ENCODE data around the gene PTPRM.

The PTPRM gene

DNA sequence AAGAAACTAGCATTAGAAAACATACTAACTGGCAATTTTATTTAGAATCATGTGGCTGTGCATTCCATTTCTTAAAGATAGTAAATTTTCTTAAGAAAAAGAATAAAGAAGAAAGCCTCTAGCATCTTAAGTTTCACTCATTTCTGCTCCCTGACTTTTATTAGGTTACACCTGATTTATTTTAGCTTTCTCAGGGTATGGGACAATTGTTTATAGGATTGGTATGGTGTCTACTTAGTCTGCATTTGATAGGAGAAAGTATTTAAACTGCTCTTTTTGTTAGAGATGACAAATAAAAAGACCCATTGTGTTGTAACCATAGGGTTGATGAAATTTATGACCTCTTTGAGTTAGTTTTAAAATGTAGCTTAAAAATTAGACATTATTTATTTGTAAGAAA is 115.2 kb downstream of the PTPRM start:
- TF ChIP-seq, protein P1, sequence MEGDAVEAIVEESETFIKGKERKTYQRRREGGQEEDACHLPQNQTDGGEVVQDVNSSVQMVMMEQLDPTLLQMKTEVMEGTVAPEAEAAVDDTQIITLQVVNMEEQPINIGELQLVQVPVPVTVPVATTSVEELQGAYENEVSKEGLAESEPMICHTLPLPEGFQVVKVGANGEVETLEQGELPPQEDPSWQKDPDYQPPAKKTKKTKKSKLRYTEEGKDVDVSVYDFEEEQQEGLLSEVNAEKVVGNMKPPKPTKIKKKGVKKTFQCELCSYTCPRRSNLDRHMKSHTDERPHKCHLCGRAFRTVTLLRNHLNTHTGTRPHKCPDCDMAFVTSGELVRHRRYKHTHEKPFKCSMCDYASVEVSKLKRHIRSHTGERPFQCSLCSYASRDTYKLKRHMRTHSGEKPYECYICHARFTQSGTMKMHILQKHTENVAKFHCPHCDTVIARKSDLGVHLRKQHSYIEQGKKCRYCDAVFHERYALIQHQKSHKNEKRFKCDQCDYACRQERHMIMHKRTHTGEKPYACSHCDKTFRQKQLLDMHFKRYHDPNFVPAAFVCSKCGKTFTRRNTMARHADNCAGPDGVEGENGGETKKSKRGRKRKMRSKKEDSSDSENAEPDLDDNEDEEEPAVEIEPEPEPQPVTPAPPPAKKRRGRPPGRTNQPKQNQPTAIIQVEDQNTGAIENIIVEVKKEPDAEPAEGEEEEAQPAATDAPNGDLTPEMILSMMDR (IDR thresholded peaks at IDR 0.05; ENCODE audit: low read depth, low read length, poor library complexity, severe bottlenecking) = no peak
- TF ChIP-seq EZH2phosphoT487 (IDR thresholded peaks at IDR 0.05; ENCODE audit: borderline replicate concordance, low read length) = no peak
- H3F3A ChIP-seq (ENCODE audit: control insufficient read depth, insufficient read depth) = no peaks in the 10 kb centered on the region

DNA sequence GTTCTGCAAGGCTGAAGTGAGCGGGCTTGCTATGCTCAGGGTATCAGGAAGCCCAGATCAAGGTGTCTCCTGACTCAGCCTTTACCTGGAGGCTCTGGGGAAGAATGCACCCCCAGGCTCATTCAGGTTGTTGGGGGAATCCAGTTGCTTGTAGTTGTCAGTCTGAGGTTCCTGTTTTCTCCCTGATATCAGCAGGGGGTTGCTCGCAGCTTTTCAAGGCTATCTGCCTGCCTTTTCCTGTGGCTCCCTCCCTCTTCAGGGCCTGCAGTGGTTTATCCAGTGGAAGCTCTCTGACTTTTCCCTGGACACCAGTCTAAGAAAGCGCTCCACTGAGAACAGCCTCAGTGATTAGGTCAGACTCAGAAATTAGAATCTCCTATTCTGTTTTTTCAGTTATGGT is 116.6 kb downstream of the PTPRM start:
- H3K36me3 ChIP-seq (ENCODE audit: control insufficient read depth, low read length) = no peaks in the 10 kb centered on the region
- no peaks in the 10 kb centered on the region for H3K9me3 ChIP-seq (ENCODE audit: control insufficient read depth, insufficient read depth, low read length)
- H3K4me2 ChIP-seq (ENCODE audit: low read length) = no peak overlapping the region
- no peaks in the 10 kb centered on the region for H4K20me1 ChIP-seq (ENCODE audit: control insufficient read depth, insufficient read depth, low read depth, low read length)
- no peak for TF ChIP-seq EZH2phosphoT487 (IDR thresholded peaks at IDR 0.05; ENCODE audit: borderline replicate concordance, low read length)
- TF ChIP-seq, protein P1 (IDR thresholded peaks at IDR 0.05; ENCODE audit: low read depth, low read length, poor library complexity, severe bottlenecking) = no peak
- H3K27me3 ChIP-seq (ENCODE audit: control insufficient read depth, low read length) = no peaks in the 10 kb centered on the region
- H3K4me1 ChIP-seq (ENCODE audit: control insufficient read depth, low read length) = no peaks in the 10 kb centered on the region
- H3K27ac ChIP-seq (ENCODE audit: low read depth, low read length) = no peak overlapping the region
- H3K9me2 ChIP-seq (replicated peaks; ENCODE audit: control insufficient read depth, low read length) = no peaks in the 10 kb centered on the region
- no peak overlapping the region for H3K4me3 ChIP-seq (ENCODE audit: low read length)
- H3F3A ChIP-seq (ENCODE audit: control insufficient read depth, insufficient read depth) = no peaks in the 10 kb centered on the region
- H3K79me2 ChIP-seq (ENCODE audit: control insufficient read depth, low read length) = no peaks in the 10 kb centered on the region

More for the DNA sequence above, 115.2 kb downstream of the PTPRM start:
- no peaks in the 10 kb centered on the region for H3K4me1 ChIP-seq (ENCODE audit: control insufficient read depth, low read length)
- H3K79me2 ChIP-seq (ENCODE audit: control insufficient read depth, low read length) = no peaks in the 10 kb centered on the region
- H3K36me3 ChIP-seq (ENCODE audit: control insufficient read depth, low read length) = no peaks in the 10 kb centered on the region
- no peaks in the 10 kb centered on the region for H3K9me3 ChIP-seq (ENCODE audit: control insufficient read depth, insufficient read depth, low read length)
- no peaks in the 10 kb centered on the region for H3K27me3 ChIP-seq (ENCODE audit: control insufficient read depth, low read length)
- H3K4me2 ChIP-seq (ENCODE audit: low read length) = no peak overlapping the region
- no peak overlapping the region for H3K27ac ChIP-seq (ENCODE audit: low read depth, low read length)
- H3K4me3 ChIP-seq (ENCODE audit: low read length) = no peak overlapping the region
- H4K20me1 ChIP-seq (ENCODE audit: control insufficient read depth, insufficient read depth, low read depth, low read length) = no peaks in the 10 kb centered on the region
- H3K9me2 ChIP-seq (replicated peaks; ENCODE audit: control insufficient read depth, low read length) = no peaks in the 10 kb centered on the region

DNA sequence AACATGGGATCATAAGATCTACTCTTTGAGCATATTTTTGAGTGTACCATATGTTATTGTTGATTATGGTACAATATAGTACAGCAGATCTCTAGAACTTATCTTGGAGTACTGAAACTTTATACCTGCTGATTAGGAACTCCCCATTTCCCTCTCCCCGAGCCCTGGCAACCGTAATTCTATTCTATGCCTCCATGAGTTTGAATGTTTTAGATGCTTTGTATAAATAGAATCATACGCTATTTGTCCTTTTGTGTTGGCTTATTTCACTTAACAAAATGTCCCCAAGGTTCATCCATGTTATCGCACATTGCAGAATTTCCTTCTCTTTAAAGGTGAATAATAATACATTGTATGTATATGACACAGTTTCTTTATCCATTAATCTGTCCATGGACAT is 117.2 kb downstream of the PTPRM start:
- H4K20me1 ChIP-seq (ENCODE audit: control insufficient read depth, insufficient read depth, low read depth, low read length) = no peaks in the 10 kb centered on the region
- no peak overlapping the region for H3K4me2 ChIP-seq (ENCODE audit: low read length)
- no peak overlapping the region for H3K4me3 ChIP-seq (ENCODE audit: low read length)
- H3K27ac ChIP-seq (ENCODE audit: low read depth, low read length) = no peak overlapping the region
- no peaks in the 10 kb centered on the region for H3K9me3 ChIP-seq (ENCODE audit: control insufficient read depth, insufficient read depth, low read length)
- no peak for TF ChIP-seq EZH2phosphoT487 (IDR thresholded peaks at IDR 0.05; ENCODE audit: borderline replicate concordance, low read length)
- TF ChIP-seq, protein P1 (IDR thresholded peaks at IDR 0.05; ENCODE audit: low read depth, low read length, poor library complexity, severe bottlenecking) = no peak
- no peaks in the 10 kb centered on the region for H3K27me3 ChIP-seq (ENCODE audit: control insufficient read depth, low read length)
- H3K79me2 ChIP-seq (ENCODE audit: control insufficient read depth, low read length) = no peaks in the 10 kb centered on the region
- no peaks in the 10 kb centered on the region for H3K36me3 ChIP-seq (ENCODE audit: control insufficient read depth, low read length)
- no peaks in the 10 kb centered on the region for H3K4me1 ChIP-seq (ENCODE audit: control insufficient read depth, low read length)
- no peaks in the 10 kb centered on the region for H3K9me2 ChIP-seq (replicated peaks; ENCODE audit: control insufficient read depth, low read length)
- H3F3A ChIP-seq (ENCODE audit: control insufficient read depth, insufficient read depth) = no peaks in the 10 kb centered on the region

DNA sequence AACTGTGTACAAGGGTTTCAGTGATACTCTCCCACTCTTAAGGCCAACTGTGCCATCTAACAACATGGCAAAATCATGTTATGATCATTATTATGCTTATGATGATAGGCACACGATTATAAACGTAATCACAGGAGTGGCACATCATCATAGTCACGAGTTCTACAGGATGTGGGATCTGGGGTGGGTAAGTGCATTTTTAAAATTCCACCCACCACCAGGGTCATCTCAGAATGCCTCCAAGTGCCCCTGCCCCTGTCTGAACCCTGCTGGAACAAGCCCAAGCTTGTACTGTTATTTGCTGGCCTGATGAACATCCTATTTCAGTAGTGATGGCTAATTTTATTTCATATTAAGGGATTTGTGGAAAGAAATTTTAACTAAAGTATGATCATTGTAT is 117.8 kb downstream of the PTPRM start:
- TF ChIP-seq EZH2phosphoT487 (IDR thresholded peaks at IDR 0.05; ENCODE audit: borderline replicate concordance, low read length) = no peak
- TF ChIP-seq, protein P1 (IDR thresholded peaks at IDR 0.05; ENCODE audit: low read depth, low read length, poor library complexity, severe bottlenecking) = no peak
- no peaks in the 10 kb centered on the region for H3K79me2 ChIP-seq (ENCODE audit: control insufficient read depth, low read length)
- H3K4me2 ChIP-seq (ENCODE audit: low read length) = no peak overlapping the region
- H3K9me3 ChIP-seq (ENCODE audit: control insufficient read depth, insufficient read depth, low read length) = no peaks in the 10 kb centered on the region
- no peaks in the 10 kb centered on the region for H3F3A ChIP-seq (ENCODE audit: control insufficient read depth, insufficient read depth)
- no peaks in the 10 kb centered on the region for H3K4me1 ChIP-seq (ENCODE audit: control insufficient read depth, low read length)
- H4K20me1 ChIP-seq (ENCODE audit: control insufficient read depth, insufficient read depth, low read depth, low read length) = no peaks in the 10 kb centered on the region
- H3K9me2 ChIP-seq (replicated peaks; ENCODE audit: control insufficient read depth, low read length) = no peaks in the 10 kb centered on the region
- no peak overlapping the region for H3K4me3 ChIP-seq (ENCODE audit: low read length)
- no peak overlapping the region for H3K27ac ChIP-seq (ENCODE audit: low read depth, low read length)
- no peaks in the 10 kb centered on the region for H3K27me3 ChIP-seq (ENCODE audit: control insufficient read depth, low read length)
- H3K36me3 ChIP-seq (ENCODE audit: control insufficient read depth, low read length) = no peaks in the 10 kb centered on the region
